NCI-H446 treated with DMSO at 0.1 percent for 48 hours (cell line): ENCODE data around the gene AK3.

ENCODE experiments used
- DNase-seq: peaks from one replicate; lab custom pipeline; 2025; lab: John Stamatoyannopoulos, UW

AK3 gene

GRCh38 chr9:4706021-4706420 lies 35.0 kb downstream of the AK3 start:
- DNase-seq, result no peak

GRCh38 chr9:4704129-4704528 lies 36.9 kb downstream of the AK3 start:
- no peak for DNase-seq

- no peak for DNase-seq
Measured at GRCh38 chr9:4701526-4701925, 39.5 kb downstream of the AK3 start.

GRCh38 chr9:4700932-4701331 lies 40.1 kb downstream of the AK3 start:
- DNase-seq, result no peak

GRCh38 chr9:4700091-4700490 lies 40.9 kb downstream of the AK3 start:
- no peak for DNase-seq

- no peak for DNase-seq
Measured at GRCh38 chr9:4691795-4692194, 49.2 kb downstream of the AK3 start.

- no peak for DNase-seq
Measured at GRCh38 chr9:4690144-4690543, 50.9 kb downstream of the AK3 start.

GRCh38 chr9:4689687-4690104 lies 51.3 kb downstream of the AK3 start:
- DNase-seq, result no peak

- no peak for DNase-seq
Measured at GRCh38 chr9:4689021-4689420, 52.0 kb downstream of the AK3 start.

- no peak for DNase-seq
Measured at GRCh38 chr9:4686584-4686983, 54.4 kb downstream of the AK3 start.

GRCh38 chr9:4686112-4686511 lies 54.9 kb downstream of the AK3 start:
- DNase-seq, result no peak

- DNase-seq, result no peak
Measured at GRCh38 chr9:4684820-4685219, 56.2 kb downstream of the AK3 start.

GRCh38 chr9:4680750-4681149 lies 60.3 kb downstream of the AK3 start:
- DNase-seq, result no peak

- no peak for DNase-seq
Measured at GRCh38 chr9:4680173-4680525, 60.9 kb downstream of the AK3 start.

- DNase-seq, result peak; percentile 97
Measured at GRCh38 chr9:4679268-4680172, 61.5 kb downstream of the AK3 start, which contains the start of gene CDC37L1. TSS of gene CDC37L1 (plus strand) at chr9:4679569. CDS start at chr9:4679768, 199 bp downstream.

GRCh38 chr9:4678679-4679267 lies 62.2 kb downstream of the AK3 start:
- DNase-seq, result no peak

- no peak for DNase-seq
Measured at GRCh38 chr9:4677392-4677791, 63.6 kb downstream of the AK3 start.

- no peak for DNase-seq
Measured at GRCh38 chr9:4674783-4675182, 66.2 kb downstream of the AK3 start.

- no peak for DNase-seq
Measured at GRCh38 chr9:4671737-4672136, 69.3 kb downstream of the AK3 start.

- DNase-seq, result no peak
Measured at GRCh38 chr9:4670591-4670990, 70.4 kb downstream of the AK3 start.

- no peak for DNase-seq
Measured at GRCh38 chr9:4669890-4670289, 71.1 kb downstream of the AK3 start.

GRCh38 chr9:4668604-4669003 lies 72.4 kb downstream of the AK3 start:
- DNase-seq, result no peak

GRCh38 chr9:4667681-4668080 lies 73.3 kb downstream of the AK3 start:
- DNase-seq, result no peak
